Bronchial epithelial cell (primary cell): ENCODE data around the gene PDIA5. TPM values are rescaled to one million over a fixed set of nuclear protein-coding genes. Genes with fewer than 3 reads are reported as not detected.

Experiments
- DNase-seq: peaks from one replicate; pipeline ENCODE4 v3.0.0-alpha.2; 2010; ENCODE audit warnings: low read depth
- FAIRE-seq: peaks from 2 replicates; lab custom pipeline; 2011; peaks lifted over from hg19 to GRCh38; lab: Jason Lieb, UNC
- H3K27me3 ChIP-seq: 2 replicates; pipeline ENCODE4 v1.5.1; 2011; ENCODE audit warnings: low read length; ENCODE audit not compliant: control insufficient read depth, insufficient read depth
- H3K36me3 ChIP-seq: 2 replicates; pipeline ENCODE4 v1.5.1; 2011; ENCODE audit warnings: low read length; ENCODE audit not compliant: control insufficient read depth, insufficient read depth
- H3K4me3 ChIP-seq: 2 replicates; pipeline ENCODE4 v1.5.1; 2011; ENCODE audit warnings: mild to moderate bottlenecking, low read depth, low read length, control low read depth
- total RNA-seq: library from RNA; depleted of rRNA; stranded (reverse); fragments of >200 nt; gene quantifications from 2 replicates; pipeline ENCODE4 v1.2.1, GENCODE V29; 2014
- TF ChIP-seq, protein P1 (sequence below): IDR thresholded peaks from 2 replicates; pipeline ENCODE4 v1.5.1; 2011; ENCODE audit warnings: mild to moderate bottlenecking, moderate library complexity, low read length, control low read depth, inconsistent platforms; ENCODE audit not compliant: insufficient read depth, severe bottlenecking

PDIA5 gene
- total RNA-seq, 1 donor from 2014 or later, result 29.2 TPM

DNA sequence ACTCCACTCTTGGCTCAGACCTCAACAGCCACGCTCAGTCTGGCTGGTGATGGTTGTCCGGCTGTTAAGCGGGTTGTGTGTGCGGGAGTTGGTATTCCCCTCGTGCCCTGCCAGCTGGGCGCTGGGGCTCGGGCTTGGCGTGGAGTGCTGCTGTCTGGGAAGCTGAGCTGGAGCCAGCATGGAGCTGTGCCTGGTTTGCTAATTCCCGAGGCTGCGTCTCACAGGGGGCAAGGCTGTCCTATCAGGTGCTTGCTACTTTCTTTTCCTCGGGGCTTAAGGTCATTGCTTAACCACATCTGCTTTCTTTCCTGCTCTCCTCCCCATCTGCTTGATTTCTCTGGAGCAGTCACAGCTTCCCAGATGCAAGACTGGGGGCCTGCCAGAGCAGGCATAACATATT lies 29.9 kb downstream of the PDIA5 start:
- Histone ChIP-seq H3K36me3 (peaks cover 16% of the 10 kb centered on the region), H3K4me3 (no peak overlapping the region), H3K27me3 (no peaks in the 10 kb centered on the region)
- TF ChIP-seq, protein P1, sequence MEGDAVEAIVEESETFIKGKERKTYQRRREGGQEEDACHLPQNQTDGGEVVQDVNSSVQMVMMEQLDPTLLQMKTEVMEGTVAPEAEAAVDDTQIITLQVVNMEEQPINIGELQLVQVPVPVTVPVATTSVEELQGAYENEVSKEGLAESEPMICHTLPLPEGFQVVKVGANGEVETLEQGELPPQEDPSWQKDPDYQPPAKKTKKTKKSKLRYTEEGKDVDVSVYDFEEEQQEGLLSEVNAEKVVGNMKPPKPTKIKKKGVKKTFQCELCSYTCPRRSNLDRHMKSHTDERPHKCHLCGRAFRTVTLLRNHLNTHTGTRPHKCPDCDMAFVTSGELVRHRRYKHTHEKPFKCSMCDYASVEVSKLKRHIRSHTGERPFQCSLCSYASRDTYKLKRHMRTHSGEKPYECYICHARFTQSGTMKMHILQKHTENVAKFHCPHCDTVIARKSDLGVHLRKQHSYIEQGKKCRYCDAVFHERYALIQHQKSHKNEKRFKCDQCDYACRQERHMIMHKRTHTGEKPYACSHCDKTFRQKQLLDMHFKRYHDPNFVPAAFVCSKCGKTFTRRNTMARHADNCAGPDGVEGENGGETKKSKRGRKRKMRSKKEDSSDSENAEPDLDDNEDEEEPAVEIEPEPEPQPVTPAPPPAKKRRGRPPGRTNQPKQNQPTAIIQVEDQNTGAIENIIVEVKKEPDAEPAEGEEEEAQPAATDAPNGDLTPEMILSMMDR, result no peak
- DNase-seq (no peak), FAIRE-seq (no peak)

DNA sequence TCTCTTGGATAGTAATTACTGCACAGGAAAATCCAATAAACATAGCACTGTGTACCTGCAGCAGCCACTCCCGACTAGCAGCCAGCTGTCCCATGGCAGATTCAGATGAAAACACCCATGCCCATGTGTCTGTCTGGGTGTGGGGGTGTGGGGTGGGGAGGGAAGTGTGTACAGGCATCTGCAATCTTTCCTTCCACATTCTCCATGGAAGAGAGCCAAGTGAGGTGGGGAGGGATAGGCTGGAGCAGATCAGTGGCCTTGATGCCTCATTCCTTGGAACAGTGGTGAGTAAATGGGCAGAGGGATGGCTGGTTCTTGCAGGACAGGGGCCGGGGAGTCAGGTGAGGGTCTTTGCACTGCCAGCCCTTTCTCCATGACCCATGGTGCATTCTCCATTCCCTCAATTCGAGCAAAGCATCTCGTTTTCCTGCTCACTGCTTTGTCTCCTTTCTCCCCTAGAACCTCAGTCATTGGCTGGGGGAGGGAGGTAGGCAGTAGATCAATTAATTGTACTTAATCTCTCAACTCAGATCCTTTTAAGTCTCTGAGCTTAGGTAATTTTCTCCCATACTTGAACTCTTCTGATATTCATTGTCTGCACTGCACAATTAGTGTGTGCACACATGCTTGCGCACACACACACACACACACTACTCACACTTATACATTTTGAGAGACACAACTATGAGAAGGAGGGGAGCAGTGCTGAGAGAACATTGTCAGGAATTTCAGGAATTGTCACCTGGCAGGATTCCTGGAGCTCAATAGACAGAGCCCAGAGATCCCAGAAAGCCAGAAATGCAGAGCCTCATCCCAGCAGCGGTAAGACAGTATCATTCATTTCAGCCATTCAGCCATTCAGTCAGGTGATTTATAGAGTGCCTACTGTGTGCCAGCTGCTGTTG lies 31.9 kb downstream of the PDIA5 start:
- Histone ChIP-seq H3K27me3 (no peaks in the 10 kb centered on the region), H3K4me3 (no peak overlapping the region), H3K36me3 (peaks cover 9% of the 10 kb centered on the region)
- peak; percentile 21 for DNase-seq
- FAIRE-seq, result peak; percentile 50
- TF ChIP-seq, protein P1, result no peak

DNA sequence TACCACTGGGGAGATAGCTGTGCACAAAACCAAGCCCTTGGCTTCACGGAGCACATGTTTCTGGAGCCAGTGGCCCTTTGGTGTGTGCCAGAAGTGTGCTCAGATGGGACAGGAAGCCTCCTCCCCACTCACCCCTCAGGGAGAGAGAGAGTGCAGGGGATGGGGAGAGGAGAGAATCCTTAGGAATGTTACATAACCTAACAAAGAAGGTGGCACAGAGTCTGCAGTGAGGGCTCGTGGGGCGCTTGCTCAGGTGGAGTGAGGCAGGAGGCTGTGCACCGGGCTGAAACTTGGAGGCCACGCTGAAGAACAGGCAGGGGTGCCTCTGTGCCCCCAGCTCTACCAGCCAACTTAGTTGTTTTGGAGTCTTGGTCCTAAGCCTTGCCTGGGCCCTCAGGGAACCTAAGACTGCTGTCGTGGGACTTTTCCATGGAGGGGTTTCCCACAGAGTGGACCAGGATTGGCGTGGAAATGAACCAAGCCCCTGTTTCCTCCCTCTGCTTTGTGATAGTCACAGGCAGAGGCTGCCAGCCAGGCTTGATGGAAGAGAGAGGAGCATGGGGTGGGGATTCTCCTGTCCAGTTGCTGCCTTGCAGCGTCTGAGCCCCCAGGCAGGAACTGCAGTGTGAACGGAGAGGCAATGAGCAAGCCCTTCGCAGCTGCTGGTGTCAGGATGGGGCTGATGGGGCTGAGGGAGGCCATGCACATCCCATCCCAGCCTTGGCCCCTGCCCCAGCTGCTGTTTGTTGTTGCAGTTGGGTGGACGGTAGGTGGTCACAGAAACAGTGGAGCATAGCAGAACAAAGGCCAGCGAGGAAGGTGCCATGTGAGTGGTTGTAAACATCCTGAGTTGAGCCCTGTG lies 32.7 kb downstream of the PDIA5 start:
- FAIRE-seq, result peak; percentile 86
- H3K27me3 ChIP-seq, result no peaks in the 10 kb centered on the region
- H3K4me3 ChIP-seq, result no peak overlapping the region
- TF ChIP-seq, protein P1, result no peak
- H3K36me3 ChIP-seq, result peaks cover 12% of the 10 kb centered on the region
- no peak for DNase-seq

DNA sequence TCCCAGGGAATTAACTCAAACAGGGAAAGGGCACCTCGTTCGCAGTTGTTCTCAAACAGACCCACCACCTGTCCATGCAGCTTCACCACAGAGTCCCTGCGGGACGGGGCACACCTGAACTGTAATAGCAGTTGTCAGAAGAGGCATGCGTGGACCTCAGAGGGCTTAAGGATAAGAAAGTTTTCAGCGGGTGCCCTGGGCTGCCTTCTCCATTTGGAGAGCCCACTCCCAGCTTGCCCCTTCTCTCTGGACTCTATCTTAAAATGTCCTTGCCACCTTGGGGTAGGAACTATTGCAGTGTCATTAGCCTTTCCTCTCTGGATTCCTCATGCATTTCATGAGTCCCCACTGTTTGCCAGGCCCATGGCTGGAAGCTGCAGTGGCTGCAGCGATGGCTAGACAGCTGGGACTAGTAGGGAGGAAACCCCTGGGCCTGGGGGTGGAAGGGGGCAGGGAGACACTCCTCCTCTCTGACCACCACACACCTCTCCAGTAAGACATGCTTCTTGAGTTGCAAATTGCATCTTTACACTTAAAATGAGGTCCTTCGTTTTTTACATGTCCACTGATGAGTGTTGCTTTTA lies 33.5 kb downstream of the PDIA5 start:
- no peaks in the 10 kb centered on the region for H3K27me3 ChIP-seq
- H3K36me3 ChIP-seq, result peaks cover 11% of the 10 kb centered on the region
- TF ChIP-seq, protein P1, result no peak
- FAIRE-seq (no peak), DNase-seq (no peak)
- H3K4me3 ChIP-seq, result no peak overlapping the region

DNA sequence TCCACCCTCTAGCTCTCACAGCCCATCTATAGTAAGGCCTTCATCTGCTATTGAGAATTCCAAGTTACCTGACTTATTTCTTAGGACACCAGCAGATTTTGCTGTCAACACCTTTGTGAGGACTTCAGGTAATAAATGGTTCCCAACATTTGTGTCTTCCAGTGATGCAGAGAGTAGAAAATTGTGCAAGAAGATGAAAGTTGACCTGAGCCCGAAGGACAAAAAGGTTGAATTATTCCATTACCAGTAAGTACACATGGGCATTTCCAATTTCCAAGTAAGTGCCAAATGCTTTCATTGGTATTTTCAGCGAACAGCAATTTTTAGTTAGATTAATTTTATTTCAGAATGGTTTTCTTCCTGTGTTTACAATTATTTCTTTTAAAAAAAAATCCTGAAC lies 35.4 kb downstream of the PDIA5 start:
- TF ChIP-seq, protein P1, result no peak
- H3K27me3 ChIP-seq, result no peaks in the 10 kb centered on the region
- H3K4me3 ChIP-seq, result no peak overlapping the region
- DNase-seq, result no peak
- no peak for FAIRE-seq
- peaks cover 17% of the 10 kb centered on the region for H3K36me3 ChIP-seq
